ENCODE measurements around the gene UNK. TPM values are rescaled to one million over a fixed set of nuclear protein-coding genes. Genes with fewer than 3 reads are reported as not detected.
"Not testable (repeated sequence)": the region's sequence is repeated elsewhere in the genome, so short reads cannot be mapped to it uniquely, and the experiment has no call there.

The UNK gene
- polyA plus RNA-seq, 1 donor, result 35.7 TPM

DNA sequence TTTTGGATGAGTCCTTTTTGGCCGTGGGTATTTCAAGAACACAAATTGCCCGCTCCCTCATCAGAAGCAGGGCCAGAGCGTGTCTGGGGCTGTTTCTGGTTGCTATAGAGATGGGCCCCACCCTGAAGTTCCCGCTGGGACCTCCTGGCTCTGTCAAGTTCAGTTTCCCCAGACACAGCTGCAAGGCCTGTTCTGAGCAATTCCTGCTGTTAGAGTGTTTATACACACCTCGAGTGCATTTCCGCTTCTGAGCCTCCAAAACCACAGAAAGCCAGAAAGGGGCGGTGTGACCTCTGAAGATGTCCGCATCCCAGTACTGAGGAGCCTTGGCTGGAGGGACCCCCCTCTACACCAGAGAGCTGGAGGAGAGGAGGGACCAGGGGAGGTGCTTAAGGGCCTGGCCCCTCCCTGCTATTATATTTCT is 79.9 kb downstream of the UNK start:
- peak; percentile 64 to 72 for DNase-seq
- no peaks in the 10 kb centered on the region for H3K9me3 ChIP-seq (ENCODE audit: control insufficient read depth, low read depth, low read length)
- peaks cover 5% of the 10 kb centered on the region for H3K4me1 ChIP-seq (ENCODE audit: control insufficient read depth, insufficient read depth, low read length)
- no peaks in the 10 kb centered on the region for H3K36me3 ChIP-seq (ENCODE audit: control insufficient read depth, insufficient read depth, low read length)
- no peak overlapping the region for H3K4me3 ChIP-seq (ENCODE audit: low read length)
- peak overlapping the region; percentile 19 for H3K27ac ChIP-seq (ENCODE audit: low read length)
- no CpG with 5 or more reads among the region's 8 CpGs for WGBS (ENCODE audit: insufficient coverage, low lambda C conversion rate)
- H3K27me3 ChIP-seq (ENCODE audit: control insufficient read depth, insufficient read depth, low read length), result no peaks in the 10 kb centered on the region

DNA sequence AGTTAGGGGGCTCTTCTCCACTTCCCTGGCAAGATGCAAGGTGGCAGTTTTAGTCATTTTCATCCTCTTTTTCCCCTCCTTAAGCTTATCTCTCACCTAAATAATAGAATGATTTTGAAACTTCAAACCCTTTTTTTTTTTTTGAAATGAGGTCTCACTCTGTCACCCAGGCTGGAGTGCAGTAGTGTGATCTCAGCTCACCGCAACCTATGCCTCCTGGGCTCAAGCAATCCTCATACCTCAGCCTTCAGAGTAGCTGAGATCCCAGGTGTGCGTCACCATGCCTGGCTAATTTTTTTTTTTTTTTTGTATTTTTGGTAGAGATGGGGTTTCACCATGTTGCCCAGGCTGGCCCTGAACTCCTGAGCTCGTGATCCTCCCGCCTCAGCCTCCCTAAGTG is 80.3 kb downstream of the UNK start:
- peak overlapping the region; percentile 18 for H3K27ac ChIP-seq (ENCODE audit: low read length)
- H3K4me3 ChIP-seq (ENCODE audit: low read length); H3K36me3 ChIP-seq (ENCODE audit: control insufficient read depth, insufficient read depth, low read length); H3K4me1 ChIP-seq (ENCODE audit: control insufficient read depth, insufficient read depth, low read length); H3K27me3 ChIP-seq (ENCODE audit: control insufficient read depth, insufficient read depth, low read length); DNase-seq; H3K9me3 ChIP-seq (ENCODE audit: control insufficient read depth, low read depth, low read length): not testable (repeated sequence)
- WGBS (ENCODE audit: insufficient coverage, low lambda C conversion rate), result no CpG with 5 or more reads among the region's 4 CpGs

DNA sequence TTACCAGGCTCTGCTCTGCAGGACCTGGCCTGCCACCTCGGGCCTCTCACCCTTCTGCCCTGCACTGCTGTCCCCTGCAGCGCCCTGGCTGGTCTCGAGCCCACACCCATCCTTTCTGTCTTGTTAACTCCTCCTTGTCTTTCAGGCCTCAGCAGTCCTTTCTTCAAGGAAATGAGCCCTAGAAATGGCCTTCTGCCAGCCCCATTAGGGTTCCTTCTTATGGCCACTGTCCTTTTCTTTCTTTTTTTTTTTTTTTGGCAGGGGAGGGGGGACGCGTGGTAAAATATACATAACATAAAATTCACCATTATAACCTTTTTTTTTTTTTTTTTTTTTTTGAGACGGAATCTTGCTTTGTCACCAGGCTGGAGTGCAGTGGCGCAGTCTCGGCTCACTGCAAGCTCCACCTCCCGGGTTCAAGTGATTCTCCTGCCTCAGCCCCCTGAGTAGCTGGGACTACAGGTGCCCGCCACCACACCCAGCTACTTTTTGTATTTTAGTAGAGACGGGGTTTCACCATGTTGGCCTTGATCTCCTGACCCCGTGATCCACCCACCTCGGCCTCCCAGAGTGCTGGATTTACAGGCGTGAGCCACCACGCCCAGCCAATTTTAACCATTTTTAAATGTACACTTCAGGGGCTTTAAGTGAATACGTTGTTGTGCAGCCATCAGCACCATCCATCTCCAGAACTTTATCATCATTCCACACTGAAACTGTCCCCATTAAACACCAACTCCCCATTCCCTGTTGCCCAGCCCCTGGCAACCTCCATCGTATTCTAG is 81.0 kb downstream of the UNK start:
- H3K36me3 ChIP-seq (ENCODE audit: control insufficient read depth, insufficient read depth, low read length); H3K27ac ChIP-seq (ENCODE audit: low read length); H3K4me1 ChIP-seq (ENCODE audit: control insufficient read depth, insufficient read depth, low read length); H3K4me3 ChIP-seq (ENCODE audit: low read length); H3K9me3 ChIP-seq (ENCODE audit: control insufficient read depth, low read depth, low read length); H3K27me3 ChIP-seq (ENCODE audit: control insufficient read depth, insufficient read depth, low read length); DNase-seq: not testable (repeated sequence)
- 71% methylated on average over 1 of the region's 17 CpGs for WGBS (ENCODE audit: insufficient coverage, low lambda C conversion rate)

DNA sequence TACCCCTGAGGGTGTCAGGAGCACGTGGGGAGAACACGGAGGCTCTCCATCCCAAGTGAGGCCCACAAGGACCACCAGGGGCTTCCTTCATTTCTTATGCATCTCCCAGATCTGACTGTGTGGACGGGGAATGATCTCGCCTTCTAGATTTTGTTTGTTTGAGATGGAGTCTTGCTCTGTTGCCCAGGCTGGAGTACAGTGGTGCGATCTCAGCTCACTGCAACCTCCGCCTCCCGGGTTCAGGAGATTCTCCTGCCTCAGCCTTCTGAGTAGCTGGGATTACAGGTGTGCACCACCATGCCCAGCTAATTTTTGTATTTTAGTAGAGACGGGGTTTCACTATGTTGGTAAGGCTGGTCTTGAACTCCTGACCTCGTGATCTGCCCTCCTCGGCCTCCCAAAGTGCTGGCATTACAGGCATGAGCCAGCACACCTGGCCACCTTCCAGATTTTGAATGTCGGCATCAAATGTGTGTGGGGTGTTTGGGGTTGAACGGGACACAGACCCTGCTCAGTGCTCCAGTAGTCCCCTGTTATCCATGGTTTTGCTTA is 84.2 kb downstream of the UNK start:
- H3K27me3 ChIP-seq (ENCODE audit: control insufficient read depth, insufficient read depth, low read length); H3K9me3 ChIP-seq (ENCODE audit: control insufficient read depth, low read depth, low read length); H3K4me3 ChIP-seq (ENCODE audit: low read length); DNase-seq; H3K36me3 ChIP-seq (ENCODE audit: control insufficient read depth, insufficient read depth, low read length): not testable (repeated sequence)
- 80% methylated on average over 2 of the region's 12 CpGs for WGBS (ENCODE audit: insufficient coverage, low lambda C conversion rate)
- H3K27ac ChIP-seq (ENCODE audit: low read length), result peak overlapping the region; percentile 48
- H3K4me1 ChIP-seq (ENCODE audit: control insufficient read depth, insufficient read depth, low read length), result peaks cover 18% of the 10 kb centered on the region

DNA sequence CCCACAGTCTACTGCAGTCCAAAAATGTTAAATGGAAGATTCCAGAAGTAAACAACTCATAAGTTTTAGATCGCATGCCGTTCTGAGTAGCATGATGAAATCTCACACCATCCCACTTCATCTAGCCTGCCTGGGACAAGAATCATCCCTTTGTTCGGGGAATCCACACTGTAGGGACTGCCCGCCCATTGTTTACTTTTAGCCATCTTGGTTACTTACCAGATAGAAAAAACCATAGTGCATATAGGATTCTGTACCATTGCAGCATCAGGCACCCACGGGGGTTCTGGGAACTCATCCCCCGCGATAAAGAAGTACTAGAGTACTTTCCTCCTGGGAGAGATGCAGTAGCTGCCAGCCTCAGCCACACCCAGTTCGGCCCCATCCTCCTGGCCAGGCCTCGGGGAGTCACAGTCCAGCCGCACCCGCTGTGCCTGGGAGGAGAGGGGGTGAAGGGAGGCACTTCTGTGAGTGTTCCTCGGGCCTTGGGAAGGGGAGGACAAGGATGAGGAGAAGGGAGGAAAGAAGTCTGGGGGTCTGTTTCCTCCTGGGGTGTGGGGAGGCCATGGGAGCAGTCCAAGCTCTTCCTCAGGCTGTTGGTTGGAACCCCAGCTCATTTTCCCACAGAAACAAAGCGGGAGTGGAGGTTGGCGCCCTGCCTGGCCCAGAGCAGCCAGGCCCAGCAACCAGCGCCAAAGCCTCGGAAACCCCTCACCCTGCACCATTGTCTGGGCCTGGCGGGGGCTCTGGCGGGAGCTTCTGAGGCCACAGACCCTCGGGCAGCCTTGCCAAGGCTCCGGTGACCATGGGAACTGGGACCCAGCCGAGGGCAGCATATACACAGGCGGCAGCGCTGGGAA is 84.9 kb downstream of the UNK start:
- DNase-seq, result peak in 1 of 2 donors; percentile 51
- no CpG with 5 or more reads among the region's 23 CpGs for WGBS (ENCODE audit: insufficient coverage, low lambda C conversion rate)
- Histone ChIP-seq H3K27me3 (ENCODE audit: control insufficient read depth, insufficient read depth, low read length) (no peaks in the 10 kb centered on the region), H3K9me3 (ENCODE audit: control insufficient read depth, low read depth, low read length) (no peaks in the 10 kb centered on the region), H3K27ac (ENCODE audit: low read length) (peak overlapping the region; percentile 48), H3K36me3 (ENCODE audit: control insufficient read depth, insufficient read depth, low read length) (peaks cover 4% of the 10 kb centered on the region), H3K4me1 (ENCODE audit: control insufficient read depth, insufficient read depth, low read length) (peaks cover 18% of the 10 kb centered on the region), H3K4me3 (ENCODE audit: low read length) (no peak overlapping the region)

DNA sequence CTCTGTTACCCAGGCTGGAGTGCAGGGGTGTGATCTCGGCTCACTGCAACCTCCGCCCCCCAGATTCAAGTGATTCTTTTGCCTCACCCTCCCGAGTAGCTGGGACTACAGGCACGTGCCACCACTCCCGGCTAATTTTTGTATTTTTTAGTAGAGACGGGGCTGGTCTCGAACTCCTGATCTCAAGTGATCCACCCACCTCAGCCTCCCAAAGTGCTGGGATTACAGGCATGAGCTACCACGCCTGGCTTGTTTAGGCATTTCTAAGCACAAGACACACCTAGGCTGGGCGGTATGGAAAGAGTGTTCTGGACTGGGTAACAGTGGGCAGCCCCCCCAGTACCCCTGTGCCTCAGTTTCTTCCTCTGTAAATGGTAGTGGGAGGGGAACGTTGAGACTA is 85.6 kb downstream of the UNK start:
- not testable (repeated sequence) for H3K4me3 ChIP-seq (ENCODE audit: low read length); H3K27ac ChIP-seq (ENCODE audit: low read length); H3K9me3 ChIP-seq (ENCODE audit: control insufficient read depth, low read depth, low read length); H3K36me3 ChIP-seq (ENCODE audit: control insufficient read depth, insufficient read depth, low read length); H3K27me3 ChIP-seq (ENCODE audit: control insufficient read depth, insufficient read depth, low read length); DNase-seq
- peaks cover 18% of the 10 kb centered on the region for H3K4me1 ChIP-seq (ENCODE audit: control insufficient read depth, insufficient read depth, low read length)
- 83% methylated on average over 1 of the region's 10 CpGs for WGBS (ENCODE audit: insufficient coverage, low lambda C conversion rate)

DNA sequence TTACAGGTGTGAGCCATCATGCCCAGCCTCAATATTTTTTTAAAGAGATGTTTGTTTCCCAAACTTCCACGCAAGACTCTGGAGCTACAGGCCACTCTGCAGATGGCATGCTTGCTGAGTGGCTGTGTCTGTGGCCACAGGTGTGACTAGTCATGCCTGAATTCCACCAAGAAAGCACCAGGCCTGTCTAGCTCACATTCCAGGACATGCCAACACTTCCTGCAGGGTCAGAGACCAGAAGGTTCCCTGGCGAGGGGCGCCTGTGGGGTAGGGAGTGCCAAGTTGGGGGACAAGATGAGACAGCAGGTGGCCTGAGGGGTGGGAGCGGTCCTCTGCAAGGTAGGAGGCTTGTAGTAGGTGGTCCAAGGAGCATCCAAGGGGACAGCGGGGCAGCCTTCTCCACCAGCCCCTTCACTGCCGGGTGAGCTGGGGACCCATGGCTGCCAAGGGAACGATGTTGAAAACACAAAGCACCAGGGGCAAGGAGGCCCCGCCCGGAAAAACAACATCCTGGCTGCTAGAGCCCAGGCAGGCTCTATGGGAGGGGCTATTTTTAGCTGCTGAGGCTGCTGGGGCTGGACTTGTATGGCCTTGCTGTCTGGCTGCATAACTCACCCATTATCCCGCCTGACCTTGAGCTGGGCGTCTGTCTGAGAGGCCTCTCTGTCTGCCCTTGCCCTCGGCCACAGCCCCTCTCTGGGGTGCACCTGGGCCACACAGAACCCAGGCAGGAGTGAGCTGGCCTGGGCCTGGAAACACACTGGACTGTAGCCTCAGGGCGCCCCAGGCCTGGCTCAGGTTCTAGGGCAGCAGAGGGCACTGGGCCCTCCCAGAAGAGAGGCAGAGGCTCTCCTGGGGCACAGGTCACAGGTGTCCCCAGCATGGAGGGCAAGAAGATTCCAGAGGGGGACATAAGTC is 88.1 kb downstream of the UNK start:
- no peak overlapping the region for H3K4me3 ChIP-seq (ENCODE audit: low read length)
- no peaks in the 10 kb centered on the region for H3K9me3 ChIP-seq (ENCODE audit: control insufficient read depth, low read depth, low read length)
- peaks cover 13% of the 10 kb centered on the region for H3K36me3 ChIP-seq (ENCODE audit: control insufficient read depth, insufficient read depth, low read length)
- DNase-seq, result peak in 1 of 2 donors; percentile 65
- peak overlapping the region; percentile 64 for H3K27ac ChIP-seq (ENCODE audit: low read length)
- H3K4me1 ChIP-seq (ENCODE audit: control insufficient read depth, insufficient read depth, low read length), result peaks cover 40% of the 10 kb centered on the region
- WGBS (ENCODE audit: insufficient coverage, low lambda C conversion rate), result no CpG with 5 or more reads among the region's 13 CpGs
- H3K27me3 ChIP-seq (ENCODE audit: control insufficient read depth, insufficient read depth, low read length), result no peaks in the 10 kb centered on the region

DNA sequence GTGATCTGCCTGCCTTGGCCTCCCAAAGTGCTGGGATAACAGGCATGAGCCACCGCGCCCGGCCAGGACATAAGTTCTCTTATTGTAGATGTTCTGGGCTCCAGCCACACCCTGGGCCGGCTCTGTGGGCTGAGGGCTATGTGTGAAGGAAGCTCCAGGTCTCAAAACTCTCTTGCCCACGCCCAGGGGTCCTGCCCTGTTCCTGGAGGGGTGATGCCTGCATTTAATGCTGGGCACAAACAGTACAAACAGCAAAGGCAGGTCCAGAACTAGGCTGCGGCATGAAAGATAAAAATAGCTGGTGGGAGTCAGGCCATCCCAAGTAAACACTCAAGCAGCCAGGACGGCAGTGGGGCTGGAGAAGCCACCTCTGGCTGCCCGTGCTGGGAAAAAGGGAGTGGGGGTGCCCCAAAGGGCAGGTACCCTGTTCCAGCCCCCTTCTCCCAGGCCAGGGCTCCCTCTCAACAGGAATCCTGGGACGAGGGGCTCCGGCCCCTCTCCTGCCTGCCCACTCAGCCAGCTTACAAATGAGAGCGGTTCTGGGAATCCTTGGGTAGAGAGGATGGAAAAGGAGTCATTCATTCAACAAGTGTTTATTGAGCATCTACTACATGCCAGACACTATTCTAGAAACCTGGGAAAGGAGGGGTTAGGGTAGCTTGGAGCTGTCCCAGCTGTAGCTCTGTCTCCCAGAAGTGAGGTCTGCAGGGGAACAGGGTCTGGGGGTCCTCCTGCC is 89.1 kb downstream of the UNK start:
- Histone ChIP-seq H3K36me3 (ENCODE audit: control insufficient read depth, insufficient read depth, low read length) (peaks cover 13% of the 10 kb centered on the region), H3K4me1 (ENCODE audit: control insufficient read depth, insufficient read depth, low read length) (peaks cover 40% of the 10 kb centered on the region)

DNA sequence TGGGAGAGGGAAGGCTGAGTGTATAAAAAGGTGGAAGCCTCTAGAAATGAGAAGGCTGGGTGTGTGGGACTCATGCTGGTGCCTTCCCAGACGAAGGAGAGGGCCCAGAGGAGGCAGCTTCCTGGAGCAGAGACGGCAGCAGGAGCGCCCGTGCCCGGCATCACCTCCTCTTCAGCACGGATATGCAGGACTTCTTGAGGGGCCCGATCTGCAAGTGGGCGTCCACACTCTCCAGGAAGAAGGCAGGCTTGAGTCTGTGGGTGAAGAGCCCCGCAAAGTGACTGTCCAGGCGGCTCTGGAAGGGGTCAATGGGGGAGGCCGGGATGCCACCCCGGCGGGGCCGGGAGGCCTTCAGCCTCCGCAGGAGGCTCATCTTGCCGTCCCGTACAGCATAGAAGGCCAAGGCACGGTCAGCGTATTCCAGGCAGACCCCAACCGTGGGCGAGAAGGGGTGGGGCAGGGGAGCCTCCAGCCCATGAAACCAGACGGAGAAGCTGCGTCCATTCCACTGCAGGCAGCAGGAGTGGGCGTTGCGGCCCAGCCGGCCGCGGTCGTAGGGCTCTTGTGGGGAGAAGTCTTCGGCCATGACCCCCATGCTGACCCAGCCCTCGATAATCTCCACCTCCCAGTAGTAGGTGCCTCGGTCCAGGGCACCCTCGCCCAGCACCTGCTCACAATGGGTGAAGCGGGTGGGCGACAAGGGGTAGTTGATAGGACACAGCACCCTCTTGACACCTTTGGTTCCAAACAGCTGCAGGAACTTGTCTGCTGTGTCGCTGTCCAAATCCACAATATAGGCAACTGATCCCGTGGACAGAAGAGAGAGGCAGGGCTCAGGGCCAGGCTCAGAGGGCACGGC is 89.9 kb downstream of the UNK start:
- Histone ChIP-seq H3K9me3 (ENCODE audit: control insufficient read depth, low read depth, low read length) (no peaks in the 10 kb centered on the region), H3K27ac (ENCODE audit: low read length) (no peak overlapping the region), H3K36me3 (ENCODE audit: control insufficient read depth, insufficient read depth, low read length) (peaks cover 13% of the 10 kb centered on the region), H3K4me1 (ENCODE audit: control insufficient read depth, insufficient read depth, low read length) (peaks cover 34% of the 10 kb centered on the region), H3K4me3 (ENCODE audit: low read length) (no peak overlapping the region), H3K27me3 (ENCODE audit: control insufficient read depth, insufficient read depth, low read length) (peaks cover 7% of the 10 kb centered on the region)
- no peak for DNase-seq
- WGBS (ENCODE audit: insufficient coverage, low lambda C conversion rate), result no CpG with 5 or more reads among the region's 38 CpGs

More for the DNA sequence above, 89.1 kb downstream of the UNK start:
- no CpG with 5 or more reads among the region's 11 CpGs for WGBS (ENCODE audit: insufficient coverage, low lambda C conversion rate)
- no peaks in the 10 kb centered on the region for H3K9me3 ChIP-seq (ENCODE audit: control insufficient read depth, low read depth, low read length)
- H3K27ac ChIP-seq (ENCODE audit: low read length), result no peak overlapping the region
- no peak for DNase-seq
- H3K27me3 ChIP-seq (ENCODE audit: control insufficient read depth, insufficient read depth, low read length), result peaks cover 2% of the 10 kb centered on the region
- no peak overlapping the region for H3K4me3 ChIP-seq (ENCODE audit: low read length)
